Stimulated activated CD4-positive, alpha-beta T cell treated with anti-CD3 and anti-CD28 coated beads, TNF-alpha, amount 100 ng/mL, for 4 hours (primary cell): ENCODE measurements around the gene CD300H.
"Not testable (repeated sequence)": the region's sequence is repeated elsewhere in the genome, so short reads cannot be mapped to it uniquely, and the experiment has no call there.

ENCODE experiments used
- DNase-seq, 3 experiments: peaks; one replicate each; pipeline ENCODE4 v3.0.0-alpha.2; 2020; ENCODE audit warnings: low read depth in 3 of 3

CD300H gene

DNA sequence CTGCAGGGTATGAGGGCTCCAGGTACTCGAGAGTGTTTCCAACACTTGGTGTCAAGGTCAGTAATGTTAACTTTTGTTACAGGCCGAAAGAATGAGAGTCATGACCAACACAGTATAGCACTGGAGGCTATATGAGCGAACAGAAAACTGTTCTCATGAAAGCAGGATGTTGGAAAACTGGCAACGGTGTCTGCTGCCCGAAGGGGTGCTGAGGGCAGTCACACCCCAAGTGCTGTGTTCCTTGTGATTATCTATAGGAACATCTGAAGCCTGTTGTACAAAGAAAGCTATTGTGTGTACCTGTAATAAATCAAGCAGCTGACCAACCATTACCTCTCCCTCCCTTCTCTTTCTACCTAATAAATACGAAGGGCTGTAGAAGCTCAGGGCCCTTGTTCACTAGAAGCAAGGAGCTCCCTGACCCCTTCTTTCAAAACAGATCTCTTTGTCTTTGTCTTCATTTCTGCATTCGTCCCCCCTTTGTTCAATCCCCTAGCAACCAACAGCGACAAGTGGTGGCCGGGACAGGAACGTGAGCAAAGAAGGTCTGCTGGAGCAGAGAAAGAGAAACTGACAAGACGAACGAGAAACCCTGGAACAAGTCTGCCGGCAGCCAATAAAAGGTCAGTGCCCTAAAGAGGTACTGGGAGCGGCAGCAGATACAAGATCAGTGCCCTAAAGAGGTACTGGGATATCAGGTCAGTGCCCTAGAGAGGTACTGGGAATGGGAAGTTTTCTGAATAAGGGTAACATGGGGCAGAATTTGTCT, 17.2 kb upstream of the CD300H start:
- DNase-seq: no peak

DNA sequence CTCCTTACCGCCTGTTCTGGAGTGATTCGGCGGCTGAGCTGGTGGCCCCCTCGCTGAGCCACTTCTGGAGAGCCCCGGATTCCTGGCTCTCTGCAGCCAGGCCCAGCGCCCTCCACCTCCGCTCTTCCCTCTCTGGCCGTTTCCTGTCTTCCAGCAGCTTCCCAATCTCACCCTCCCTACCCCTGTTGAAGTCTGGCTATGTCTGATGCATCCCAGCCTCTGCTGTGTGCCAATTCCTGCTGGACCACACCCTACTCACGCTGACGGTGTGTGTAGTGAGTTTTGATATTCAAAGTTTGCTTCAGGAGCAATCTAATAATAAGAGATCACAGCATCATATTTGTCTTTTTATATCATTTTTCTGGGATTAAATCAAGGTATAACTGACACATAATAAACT, 15.3 kb upstream of the CD300H start:
- no peak for DNase-seq

DNA sequence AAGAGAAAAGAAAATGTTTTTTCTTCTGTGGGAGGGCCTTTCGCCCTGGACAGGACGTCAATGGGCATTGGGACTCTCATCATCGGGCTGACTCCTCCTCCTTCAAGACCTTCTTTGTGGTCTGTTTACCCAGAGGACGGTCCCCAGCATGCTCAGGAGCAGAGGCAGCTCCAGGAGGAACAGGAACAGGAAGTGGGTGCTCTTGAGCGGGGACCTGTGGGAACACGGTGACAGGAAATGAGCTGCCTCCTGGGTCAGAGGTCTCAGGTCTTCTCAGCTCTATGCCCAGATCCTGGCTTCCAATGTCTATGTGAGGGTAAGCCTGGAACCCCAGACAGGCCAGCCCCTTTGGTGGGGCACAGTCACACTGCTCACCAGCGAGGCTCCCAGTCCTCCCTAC, 12.6 kb upstream of the CD300H start:
- no peak for DNase-seq

DNA sequence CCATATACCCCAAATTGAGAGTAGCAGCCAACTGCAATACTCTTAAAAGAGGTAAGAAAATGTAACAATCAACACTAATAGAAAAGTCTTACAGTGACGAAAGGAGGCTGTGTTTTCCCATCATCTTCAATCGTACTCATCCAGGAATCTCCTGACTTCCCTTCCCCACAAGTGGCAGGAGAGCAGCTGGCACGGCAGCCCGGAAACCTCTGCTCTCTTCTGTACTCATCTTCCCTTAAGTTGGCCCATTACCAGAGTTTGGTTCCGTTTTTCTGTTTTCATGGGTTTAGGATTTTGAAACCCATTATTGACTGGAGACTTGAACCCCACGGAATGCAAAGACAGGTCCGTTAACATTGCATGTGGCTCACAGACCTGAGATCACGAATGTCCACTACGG, 11.7 kb upstream of the CD300H start:
- no peak for DNase-seq

DNA sequence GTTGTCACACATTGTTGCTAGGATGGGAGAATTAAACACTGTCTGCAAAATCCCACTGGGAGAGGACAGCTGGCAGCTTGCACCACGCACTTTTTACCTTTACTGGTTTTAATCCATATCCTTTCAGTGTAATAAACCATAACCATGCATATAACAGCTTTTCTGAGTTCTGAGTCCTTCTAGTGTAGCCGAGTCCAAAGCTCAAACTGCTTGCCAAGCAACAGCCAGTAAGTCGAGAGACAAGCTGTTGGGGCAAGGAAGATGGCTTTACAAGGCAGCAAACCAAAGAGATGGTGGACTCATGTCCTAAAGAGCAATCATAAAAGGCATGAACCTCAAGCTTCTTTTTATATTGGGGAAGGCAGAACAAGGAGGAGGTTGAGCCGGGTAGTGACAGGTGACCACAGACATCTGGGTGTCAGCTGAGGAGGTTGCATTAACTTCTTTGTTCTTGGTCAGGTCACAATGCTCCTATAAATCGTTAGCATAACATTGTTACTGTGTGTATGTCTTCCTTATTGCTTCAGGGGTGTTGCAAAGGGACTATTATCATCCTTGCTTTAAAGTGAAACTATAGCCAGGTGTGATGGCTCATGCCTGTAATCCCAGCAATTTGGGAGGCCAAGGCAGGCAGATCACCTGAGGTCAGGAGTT, 7.3 kb upstream of the CD300H start:
- DNase-seq: no peak

DNA sequence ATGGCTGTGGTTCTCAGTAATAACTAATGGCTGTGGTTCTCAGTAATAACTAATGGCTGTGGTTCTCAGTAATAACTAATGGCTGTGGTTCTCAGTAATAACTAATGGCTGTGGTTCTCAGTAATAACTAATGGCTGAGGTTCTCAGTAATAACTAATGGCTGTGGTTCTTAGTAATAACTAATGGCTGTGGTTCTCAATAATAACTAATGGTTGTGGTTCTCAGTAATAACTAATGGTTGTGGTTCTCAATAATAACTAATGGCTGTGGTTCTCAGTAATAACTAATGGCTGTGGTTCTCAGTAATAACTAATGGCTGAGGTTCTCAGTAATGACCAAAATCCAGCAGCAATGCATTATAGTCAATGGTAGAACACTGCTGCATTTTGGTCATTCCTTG, 6.3 kb upstream of the CD300H start:
- DNase-seq: not testable (repeated sequence)

DNA sequence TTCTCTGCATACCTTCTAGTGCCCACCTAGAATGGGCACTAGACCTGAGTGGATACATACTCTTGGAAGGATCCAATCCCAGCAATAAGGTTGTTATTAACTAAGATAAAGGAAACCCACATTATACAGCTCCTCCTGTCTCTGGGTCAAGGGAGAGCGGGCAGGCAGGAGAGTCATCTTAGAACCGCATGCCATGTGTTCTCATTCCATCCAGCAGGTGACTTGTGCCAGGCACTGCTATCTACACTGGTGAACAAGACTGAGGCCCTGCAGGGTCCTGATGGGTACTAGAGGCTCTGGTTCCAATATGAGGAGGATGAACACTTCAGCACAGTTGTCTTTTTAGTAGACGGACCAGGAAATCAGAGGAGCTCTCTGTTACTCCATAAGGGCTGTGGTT, 5.9 kb upstream of the CD300H start:
- DNase-seq: no peak

DNA sequence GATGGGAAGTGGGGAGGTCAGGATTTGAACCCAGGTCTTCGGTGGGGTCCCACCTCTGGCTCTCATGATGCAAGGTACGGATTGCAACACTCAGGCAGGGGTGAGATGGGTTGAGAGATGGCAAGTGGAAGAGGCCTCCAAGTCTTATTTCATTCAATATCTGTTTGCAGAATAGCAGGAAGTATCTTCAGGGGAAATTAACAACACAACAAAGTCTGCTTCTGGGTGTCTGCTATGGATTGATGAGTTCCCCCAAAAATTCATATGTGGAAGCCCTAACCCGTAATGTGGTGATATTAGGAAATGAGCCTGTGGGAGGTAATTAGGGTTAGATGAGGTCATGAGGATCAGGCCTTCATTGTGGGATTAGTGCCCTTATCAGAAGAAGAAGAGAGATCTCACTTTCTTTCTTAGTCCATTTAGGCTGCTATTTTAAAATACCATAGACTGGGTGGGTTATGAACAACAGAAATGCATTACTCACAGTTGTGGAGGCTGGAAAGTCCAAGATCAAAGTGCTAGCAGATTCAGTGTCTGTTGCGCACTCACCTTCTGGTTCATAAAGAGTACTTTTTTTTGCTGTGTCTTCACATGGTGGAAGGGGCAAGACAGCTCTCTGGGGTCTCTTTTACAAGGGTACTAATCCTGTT, 4.4 kb upstream of the CD300H start:
- DNase-seq: no peak

DNA sequence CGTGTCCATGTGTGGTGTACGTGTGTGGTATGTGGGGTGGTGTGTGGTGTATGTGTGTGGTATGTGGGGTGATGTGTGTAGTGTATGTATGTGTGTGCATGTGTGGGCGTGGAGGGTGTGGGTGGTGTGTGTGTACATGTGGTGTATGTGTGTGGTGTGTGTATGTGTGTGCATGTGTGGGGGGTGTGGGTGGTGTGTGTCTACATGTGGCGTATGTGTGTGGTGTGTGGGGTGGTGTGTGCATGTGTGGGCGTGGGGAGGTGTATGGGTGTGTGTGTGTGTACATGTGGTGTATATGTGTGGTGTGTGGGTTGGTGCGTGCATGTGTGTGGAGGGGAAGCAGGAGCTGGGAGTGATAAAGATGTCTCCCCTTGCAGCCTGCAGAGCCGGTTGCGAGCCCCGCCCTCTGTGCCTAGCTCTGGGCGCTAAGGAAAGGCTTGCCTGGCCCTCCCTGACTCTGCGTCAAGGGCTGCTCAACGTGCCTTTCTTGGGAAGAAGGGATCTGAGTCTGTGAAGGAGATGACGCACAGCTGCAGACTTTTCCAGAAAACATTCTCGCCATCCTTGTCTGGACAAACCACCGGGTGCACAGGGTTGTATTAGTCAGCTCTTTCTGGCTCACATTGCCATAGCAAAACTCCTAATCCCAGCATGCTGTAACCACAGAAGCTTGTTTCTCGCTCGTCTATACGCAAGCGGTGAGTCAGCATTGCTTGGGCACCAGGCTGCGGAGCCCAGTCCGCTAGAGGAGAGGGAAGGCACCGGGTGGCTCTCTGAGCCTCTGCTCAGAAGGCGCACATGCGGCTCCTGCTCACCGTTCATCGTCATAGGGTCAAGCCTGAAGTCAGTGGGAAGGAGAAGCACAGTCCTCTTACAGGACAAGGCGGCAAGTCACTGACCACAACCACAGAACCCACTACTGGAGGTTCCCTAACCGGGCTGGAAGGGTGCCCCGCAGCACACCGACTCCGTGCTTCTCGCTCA, 2.0 kb upstream of the CD300H start:
- DNase-seq: no peak

DNA sequence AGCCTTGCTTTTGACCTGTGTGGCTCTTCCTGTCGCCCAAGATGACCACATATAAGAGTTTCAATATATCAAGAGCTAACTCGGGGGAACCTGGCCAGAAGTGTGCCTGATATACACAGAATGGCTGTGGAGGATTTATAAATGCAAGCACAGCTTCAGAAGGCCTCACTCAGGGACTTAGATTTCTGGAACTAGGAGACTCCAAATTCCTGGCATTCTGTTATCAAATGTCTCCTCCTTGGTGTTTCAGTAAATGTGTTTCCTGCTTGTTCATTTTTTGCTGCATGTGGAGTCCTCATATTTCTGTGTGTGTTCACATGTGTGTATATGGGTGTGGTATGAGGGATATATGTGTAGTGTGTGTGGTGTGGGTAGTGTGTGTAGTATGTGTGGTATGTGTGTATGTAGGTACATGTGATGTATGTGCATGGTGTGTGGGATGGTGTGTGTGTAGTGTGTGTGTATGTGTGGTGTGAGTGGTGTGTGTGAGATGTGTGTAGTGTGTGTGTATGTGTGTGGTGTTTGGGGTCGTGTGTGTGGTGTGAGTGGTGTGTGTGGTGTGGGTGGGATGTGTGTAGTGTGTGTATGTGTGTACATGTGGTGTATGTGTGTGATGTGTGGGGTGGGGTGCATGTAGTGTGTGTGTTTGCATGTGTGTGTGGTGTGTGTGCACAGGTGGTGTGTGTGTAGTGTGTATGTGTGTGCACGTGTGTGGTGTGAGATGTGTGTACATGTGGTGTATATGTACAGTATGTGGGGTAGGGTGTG, 981 bp upstream of the CD300H start:
- DNase-seq: no peak

DNA sequence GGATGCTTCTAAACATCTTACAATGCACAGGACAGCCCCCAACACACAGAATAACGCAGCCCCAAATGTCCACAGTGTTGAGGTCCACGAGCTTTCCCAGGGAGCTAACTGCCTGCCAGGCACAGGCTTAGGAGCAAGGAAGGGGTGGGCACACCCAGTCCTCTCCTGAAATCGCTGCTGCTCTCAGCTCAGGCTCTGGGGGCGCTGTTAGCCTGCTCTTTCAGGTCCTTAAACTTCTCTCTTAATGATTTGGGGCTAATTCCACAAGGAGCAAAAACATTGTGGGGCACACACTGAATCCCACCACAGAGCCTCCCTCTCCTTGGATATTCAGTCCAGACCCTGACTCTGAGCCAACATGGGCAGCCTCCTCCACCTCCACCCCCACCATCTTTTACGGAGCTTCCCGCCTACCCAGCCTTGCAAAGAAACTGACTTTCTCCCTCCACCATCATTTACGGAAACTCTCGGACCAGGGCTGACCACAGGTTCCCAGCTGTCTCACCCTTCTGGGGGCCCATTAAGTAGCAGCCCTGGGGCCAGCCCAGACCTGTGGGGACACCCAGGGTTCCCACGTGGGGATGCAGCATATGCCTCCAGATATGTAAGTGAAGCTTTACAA, 1.1 kb downstream of the CD300H start:
- no peak for DNase-seq

DNA sequence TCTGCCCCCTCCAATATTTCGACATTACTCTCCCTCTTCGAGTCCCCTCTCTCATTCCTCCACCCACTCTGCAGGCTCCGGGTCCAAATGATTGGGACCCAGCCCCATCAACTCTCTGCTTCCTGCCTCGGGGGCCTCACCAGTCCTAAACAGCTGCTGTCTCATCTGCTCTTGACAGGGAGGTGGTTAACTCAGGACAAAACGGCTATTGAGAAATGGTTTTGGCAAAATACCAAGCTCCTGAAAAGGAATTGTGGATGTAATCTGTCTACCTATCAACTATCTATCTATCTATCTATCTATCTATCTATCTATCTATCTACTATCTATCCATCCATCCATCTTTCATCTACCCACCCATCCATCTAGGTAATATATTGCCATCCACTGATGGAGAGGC, 2.2 kb downstream of the CD300H start:
- DNase-seq: no peak

DNA sequence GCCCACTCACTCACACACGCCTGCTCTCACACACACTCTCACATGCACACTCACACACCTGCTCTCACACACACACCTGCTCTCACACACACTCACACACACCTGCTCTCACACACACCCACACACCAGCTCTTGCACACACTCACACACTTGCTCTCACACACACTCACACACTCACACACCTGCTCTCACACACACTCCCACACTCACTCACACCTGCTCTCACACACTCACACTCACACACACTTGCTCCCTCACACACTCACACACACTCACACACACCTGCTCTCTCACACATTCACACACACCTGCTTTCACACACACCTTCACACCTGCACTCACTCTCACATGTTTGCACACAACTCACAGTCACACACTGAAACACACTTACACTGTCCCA, 4.0 kb downstream of the CD300H start:
- DNase-seq: no peak

DNA sequence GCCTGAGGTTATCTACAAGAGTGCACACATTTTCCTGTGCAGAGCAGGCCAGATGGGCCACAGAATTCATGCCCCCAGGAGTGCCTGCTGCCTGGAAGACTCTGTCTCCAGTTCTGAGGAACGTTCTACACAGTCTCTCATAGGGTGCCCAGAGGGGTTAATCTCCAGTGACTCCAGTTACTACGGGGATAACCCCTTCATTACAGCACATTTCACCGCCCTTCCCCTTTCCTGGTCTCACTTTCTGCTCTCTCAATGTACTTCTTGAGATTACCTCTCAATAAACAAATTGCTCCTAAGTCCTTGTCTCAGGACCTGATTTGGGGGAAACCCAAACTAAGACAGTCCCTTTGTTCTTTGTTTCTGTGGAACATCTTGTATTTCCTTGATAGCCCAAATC, 5.7 kb downstream of the CD300H start:
- no peak for DNase-seq

DNA sequence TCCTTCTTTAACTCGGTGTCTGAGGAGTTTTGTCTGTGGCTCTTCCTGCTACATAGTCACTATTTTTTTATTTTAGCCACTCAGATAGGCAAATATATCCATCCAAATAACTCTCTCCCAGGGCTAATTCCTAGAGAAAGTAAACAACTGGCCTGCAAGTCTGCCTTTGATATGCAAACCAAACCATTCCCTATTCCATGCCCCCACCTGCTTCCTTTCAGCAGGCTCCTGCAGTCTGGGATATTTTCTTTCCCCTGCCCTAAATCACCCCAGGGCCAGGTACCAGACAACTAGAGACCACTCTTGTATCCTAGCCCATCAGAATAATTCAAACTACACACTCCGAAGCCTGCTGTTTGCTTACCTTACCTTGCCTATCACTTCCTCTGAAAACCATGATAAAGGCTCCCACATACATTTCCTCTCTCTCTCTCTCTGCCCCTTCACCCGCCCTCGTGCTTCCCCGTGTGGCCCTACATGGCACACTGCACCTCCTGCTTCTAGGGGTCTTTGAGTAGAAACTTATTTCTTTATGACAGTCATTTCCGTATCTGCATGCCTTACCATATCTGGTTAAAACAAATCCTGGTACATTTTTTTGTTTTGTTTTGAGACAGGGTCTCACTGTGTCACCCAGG, 8.3 kb downstream of the CD300H start:
- no peak for DNase-seq

DNA sequence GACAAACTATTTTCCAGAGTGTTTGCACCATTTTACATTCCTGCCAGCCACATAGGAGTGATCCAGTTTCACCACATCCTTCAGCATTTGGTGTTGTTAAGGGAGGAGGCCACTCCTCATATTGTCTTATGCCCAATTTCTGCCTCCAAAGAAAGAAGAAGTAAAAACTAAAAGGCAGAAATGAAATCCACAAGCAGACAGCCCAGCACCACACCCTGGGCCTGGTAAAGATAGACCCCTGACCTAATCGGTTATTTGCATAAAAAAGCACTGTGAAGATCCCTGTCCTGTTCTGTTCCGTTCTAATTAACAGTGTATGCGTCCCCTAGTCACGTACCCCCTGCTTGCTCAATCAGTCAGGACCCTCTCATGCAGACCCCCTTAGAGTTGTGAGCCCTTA, 8.9 kb downstream of the CD300H start:
- not testable (repeated sequence) for DNase-seq

DNA sequence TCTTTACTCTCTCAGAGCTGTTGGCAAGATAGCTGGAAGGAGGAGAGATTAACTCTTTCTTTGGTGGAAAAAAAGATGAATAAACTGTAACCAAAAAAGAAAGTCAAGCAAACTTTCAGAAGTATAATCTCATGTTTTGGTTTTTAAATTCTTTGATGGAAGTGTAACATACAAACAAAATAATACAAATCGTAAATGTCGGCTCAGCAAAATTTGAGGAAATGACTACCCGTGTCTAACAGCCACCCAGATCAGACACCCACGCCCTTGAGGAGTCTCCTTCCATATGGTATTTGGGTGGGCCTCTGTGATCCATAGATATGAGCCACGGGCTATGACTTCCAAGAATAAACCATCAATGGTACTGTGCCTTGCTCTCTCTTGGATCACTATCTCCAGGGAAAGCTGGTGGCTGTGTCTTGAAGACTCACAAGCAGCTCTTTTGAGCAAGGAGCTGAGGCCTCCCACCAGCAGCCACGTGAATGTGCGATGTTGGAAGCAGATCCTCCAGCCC, 11.8 kb downstream of the CD300H start:
- DNase-seq: no peak

DNA sequence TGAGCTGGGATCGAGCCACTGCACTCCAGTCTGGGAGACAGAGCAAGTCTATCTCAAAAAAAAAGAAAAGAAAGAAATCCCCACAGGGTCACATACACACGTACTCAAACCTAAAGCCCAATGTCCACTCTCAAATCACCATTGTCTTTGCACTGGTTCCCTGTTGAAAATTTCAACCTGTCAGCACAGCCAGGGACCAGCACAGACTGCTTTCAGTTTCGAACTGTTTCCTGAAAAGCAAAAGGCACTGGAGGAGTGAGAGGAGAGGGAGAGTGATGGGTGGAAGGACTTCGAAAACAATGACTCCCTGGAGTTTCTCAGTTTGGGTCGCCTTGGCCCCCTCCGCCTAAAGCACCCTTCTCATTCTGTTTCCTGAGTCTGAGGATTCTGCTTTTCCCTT, 12.4 kb downstream of the CD300H start:
- no peak for DNase-seq

DNA sequence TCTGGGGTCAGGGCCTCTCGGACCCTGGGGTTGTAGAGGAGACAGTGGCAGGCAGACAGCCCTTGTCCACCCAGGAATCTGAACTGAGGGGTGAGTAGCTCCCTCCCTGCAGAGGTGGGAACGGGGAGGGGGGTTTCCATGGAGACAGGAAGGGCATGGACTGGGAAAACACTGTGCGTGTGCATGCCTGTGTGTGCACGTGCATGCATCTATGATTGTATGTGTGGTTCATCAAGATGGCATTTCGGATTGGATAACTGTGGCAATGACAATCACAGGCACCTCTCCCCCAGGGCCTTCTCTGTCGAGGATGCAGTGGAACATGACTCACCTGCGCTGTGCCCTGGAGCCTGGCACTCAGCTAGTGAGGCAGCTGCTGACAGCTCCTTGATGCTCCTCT, 15.3 kb downstream of the CD300H start:
- no peak for DNase-seq

DNA sequence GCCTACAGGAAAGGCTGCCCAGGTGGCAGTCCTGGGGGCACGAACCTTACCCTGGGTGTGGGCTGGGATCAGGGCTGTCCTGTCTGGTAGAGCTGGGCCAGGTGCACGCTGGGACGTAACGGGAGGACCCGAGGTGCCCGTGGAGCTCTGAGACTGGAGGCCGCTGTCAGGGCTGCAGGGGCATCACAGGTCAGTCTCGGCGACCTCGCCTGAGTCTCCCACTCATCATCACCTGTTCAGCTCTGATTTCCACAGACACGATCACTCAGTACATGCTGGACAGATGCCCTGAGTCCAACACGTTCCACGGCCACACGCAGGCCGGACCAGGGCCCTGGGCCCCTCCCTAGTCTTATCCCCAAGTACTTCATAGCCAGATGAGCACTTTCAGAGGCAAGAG, 16.7 kb downstream of the CD300H start:
- DNase-seq: no peak
